Ishikawa (cell line): ENCODE data around the gene FADS1.

ENCODE experiments used
- CEBPB ChIP-seq: IDR thresholded peaks from 2 replicates; pipeline ENCODE4 v1.6.1; 2012
- CREB1 ChIP-seq: IDR thresholded peaks from 2 replicates; pipeline ENCODE4 v1.6.1; 2012; ENCODE audit warnings: low read depth
- EGR1 ChIP-seq: IDR thresholded peaks from 2 replicates; pipeline ENCODE4 v1.6.1; 2012
- EP300 ChIP-seq: IDR thresholded peaks from 2 replicates; pipeline ENCODE4 v1.6.1; 2012; ENCODE audit warnings: borderline replicate concordance
- FOXM1 ChIP-seq: IDR thresholded peaks from 2 replicates; pipeline ENCODE4 v1.6.1; 2012; ENCODE audit warnings: low read depth, borderline replicate concordance
- MAX ChIP-seq: IDR thresholded peaks from 2 replicates; pipeline ENCODE4 v1.6.1; 2012
- RAD21 ChIP-seq: IDR thresholded peaks from 2 replicates; pipeline ENCODE4 v1.6.1; 2012; ENCODE audit warnings: low read depth
- REST ChIP-seq: IDR thresholded peaks from 2 replicates; pipeline ENCODE4 v1.6.1; 2012; ENCODE audit warnings: low read depth, mild to moderate bottlenecking
- TAF1 ChIP-seq: IDR thresholded peaks from 2 replicates; pipeline ENCODE4 v1.6.1; 2012; ENCODE audit warnings: low read depth, mild to moderate bottlenecking
- YY1 ChIP-seq: IDR thresholded peaks from 2 replicates; pipeline ENCODE4 v1.6.1; 2012; ENCODE audit warnings: low read depth

- TF ChIP-seq YY1 (no peak), MAX (no peak), TAF1 (no peak), CEBPB (no peak), EGR1 (no peak), REST (no peak), FOXM1 (no peak), CREB1 (no peak), EP300 (no peak), RAD21 (no peak)
Observed at GRCh38 chr11:61826930-61827570, 10.2 kb upstream of the FADS1 start.
